IMR-90 (cell line): ENCODE measurements around the gene PMF1. TPM values are rescaled to one million over a fixed set of nuclear protein-coding genes. Genes with fewer than 3 reads are reported as not detected.
A peak's percentile ranks its signal among the peaks of the same experiment; 100 is the strongest.

Experiments used
- ATAC-seq: fragments of 200-7000 bp; cut with Tn5 transposase; 2 replicates; pipeline ENCODE4 v1.9.1; 2020; ENCODE audit warnings: low read depth, mild to moderate bottlenecking, moderate library complexity
- BruUV-seq: library from RNA; stranded (reverse); fragments of 400-500 nt; replicated peaks from 2 replicates; lab custom pipeline; 2021; lab: Mats Ljungman, UMichigan
- CTCF ChIA-PET: fragments of 300-600 bp; formaldehyde crosslinking; extraction: SDS; loops from one replicate; lab custom pipeline; 2021; ENCODE audit warnings: antibody characterized with exemption; lab: Yijun Ruan, JAX
- POLR2A ChIA-PET: fragments of 300-600 bp; sonication (Branson Sonifier 250); formaldehyde crosslinking; loops from one replicate; lab custom pipeline; 2022; ENCODE audit warnings: antibody characterized with exemption; ENCODE audit not compliant: unreplicated experiment; lab: Charles Lee
- DNase-seq: peaks from one replicate; pipeline ENCODE4 v3.0.0; 2013
- H2AFZ ChIP-seq: replicated peaks from 2 replicates; pipeline ENCODE3; 2013; ENCODE audit warnings: low read length, mild to moderate bottlenecking; ENCODE audit not compliant: poor library complexity
- H2AK5ac ChIP-seq: 2 replicates; pipeline ENCODE4 v1.6.1; 2013; ENCODE audit warnings: low read depth, low read length, inconsistent platforms
- H2AK9ac ChIP-seq: replicated peaks from 2 replicates; pipeline ENCODE3; 2013; ENCODE audit warnings: mild to moderate bottlenecking, low read depth, low read length, moderate library complexity; ENCODE audit not compliant: poor library complexity
- H2BK120ac ChIP-seq: 2 replicates; pipeline ENCODE4 v1.6.1; 2013; ENCODE audit warnings: low read depth, low read length, inconsistent platforms
- H2BK15ac ChIP-seq: 3 replicates; pipeline ENCODE4 v1.6.1; 2013; ENCODE audit warnings: low read depth, low read length, inconsistent platforms
- H2BK20ac ChIP-seq: 2 replicates; pipeline ENCODE4 v1.6.1; 2013; ENCODE audit warnings: low read depth, mild to moderate bottlenecking, inconsistent platforms, low read length, moderate library complexity
- H2BK5ac ChIP-seq: 2 replicates; pipeline ENCODE4 v1.6.1; 2013; ENCODE audit warnings: mild to moderate bottlenecking, low read depth, low read length, inconsistent platforms; ENCODE audit not compliant: poor library complexity, severe bottlenecking
- H3K14ac ChIP-seq: replicated peaks from 2 replicates; pipeline ENCODE4 v1.6.1; 2013; ENCODE audit warnings: low read depth, low read length, inconsistent platforms
- H3K18ac ChIP-seq: 2 replicates; pipeline ENCODE4 v1.6.1; 2013; ENCODE audit warnings: low read depth, low read length, control low read depth
- H3K23ac ChIP-seq: 2 replicates; pipeline ENCODE4 v1.6.1; 2013; ENCODE audit warnings: low read depth, low read length, inconsistent platforms
- H3K27ac ChIP-seq: 2 replicates; pipeline ENCODE4 v1.5.1; 2013; ENCODE audit warnings: mild to moderate bottlenecking, control low read depth, low read length; ENCODE audit not compliant: insufficient read depth
- H3K27me3 ChIP-seq: 2 replicates; pipeline ENCODE4 v1.6.1; 2013; ENCODE audit warnings: low read length; ENCODE audit not compliant: control insufficient read depth, insufficient read depth
- H3K36me3 ChIP-seq: 2 replicates; pipeline ENCODE4 v1.6.1; 2013; ENCODE audit warnings: low read length, mixed read lengths; ENCODE audit not compliant: control insufficient read depth, insufficient read depth
- H3K4ac ChIP-seq: 2 replicates; pipeline ENCODE4 v1.6.1; 2013; ENCODE audit warnings: low read depth, low read length, inconsistent platforms
- H3K4me1 ChIP-seq: 2 replicates; pipeline ENCODE4 v1.6.1; 2013; ENCODE audit warnings: low read length, mixed read lengths; ENCODE audit not compliant: control insufficient read depth, insufficient read depth
- H3K4me2 ChIP-seq: 2 replicates; pipeline ENCODE4 v1.6.1; 2013; ENCODE audit warnings: low read depth, mild to moderate bottlenecking, control low read depth, low read length, moderate library complexity
- H3K4me3 ChIP-seq: 2 replicates; pipeline ENCODE4 v1.5.1; 2013; ENCODE audit warnings: low read depth, mild to moderate bottlenecking, control low read depth, low read length, moderate library complexity; ENCODE audit not compliant: insufficient read depth
- H3K56ac ChIP-seq: 2 replicates; pipeline ENCODE4 v1.6.1; 2013; ENCODE audit warnings: low read length, inconsistent platforms; ENCODE audit not compliant: insufficient read depth; ENCODE audit errors: extremely low read depth
- H3K79me1 ChIP-seq, 2 experiments: 2 replicates each; pipeline ENCODE4 v1.6.1; 2013; ENCODE audit warnings: low read length in 2 of 2, inconsistent platforms in 1 of 2, low read depth in 1 of 2
- H3K9ac ChIP-seq: 2 replicates; pipeline ENCODE4 v1.6.1; 2013; ENCODE audit warnings: low read depth, low read length, control low read depth
- H3K9me1 ChIP-seq: 2 replicates; pipeline ENCODE4 v1.6.1; 2013; ENCODE audit warnings: low read length, inconsistent platforms; ENCODE audit not compliant: insufficient read depth
- H3K9me3 ChIP-seq: 2 replicates; pipeline ENCODE4 v1.6.1; 2013; ENCODE audit warnings: low read length; ENCODE audit not compliant: control insufficient read depth, insufficient read depth
- H4K20me1 ChIP-seq: 2 replicates; pipeline ENCODE4 v1.6.1; 2013; ENCODE audit warnings: low read length, inconsistent platforms; ENCODE audit not compliant: insufficient read depth
- H4K5ac ChIP-seq: 2 replicates; pipeline ENCODE4 v1.6.1; 2013; ENCODE audit warnings: mild to moderate bottlenecking, low read depth, low read length, control low read depth
- H4K8ac ChIP-seq, 2 experiments: 2 replicates each; pipeline ENCODE4 v1.6.1; 2013; ENCODE audit warnings: low read depth in 2 of 2, low read length in 2 of 2, control low read depth in 1 of 2, inconsistent platforms in 1 of 2
- H4K91ac ChIP-seq: 2 replicates; pipeline ENCODE4 v1.6.1; 2013; ENCODE audit warnings: low read depth, low read length, inconsistent platforms; ENCODE audit not compliant: insufficient read depth
- BHLHE40 ChIP-seq: fragments of 150-350 bp; IDR thresholded peaks from 2 replicates; pipeline ENCODE4 v1.6.1; 2016; ENCODE audit warnings: mild to moderate bottlenecking, low read depth, low read length
- CEBPB ChIP-seq: IDR thresholded peaks from 2 replicates; pipeline ENCODE4 v1.6.1; 2012; ENCODE audit warnings: low read depth, low read length, improper control_type of control experiment
- CHD1 ChIP-seq: IDR thresholded peaks from 2 replicates; pipeline ENCODE4 v1.6.1; 2012; ENCODE audit warnings: low read depth, low read length, improper control_type of control experiment
- CTCF ChIP-seq: conservative IDR thresholded peaks from 2 replicates; pipeline ENCODE4 v1.5.1; 2012; ENCODE audit warnings: mild to moderate bottlenecking, low read depth, low read length, improper control_type of control experiment
- ELK1 ChIP-seq: fragments of 150-350 bp; IDR thresholded peaks from 2 replicates; pipeline ENCODE4 v1.6.1; 2016; ENCODE audit warnings: low read depth, mild to moderate bottlenecking, low read length, moderate library complexity, borderline replicate concordance
- FOS ChIP-seq: fragments of 150-350 bp; IDR thresholded peaks from 2 replicates; pipeline ENCODE4 v1.6.1; 2016; ENCODE audit warnings: low read depth, low read length
- MAFK ChIP-seq: IDR thresholded peaks from 2 replicates; pipeline ENCODE4 v1.6.1; 2012; ENCODE audit warnings: low read depth, low read length, improper control_type of control experiment
- MAZ ChIP-seq: IDR thresholded peaks from 2 replicates; pipeline ENCODE4 v1.6.1; 2012; ENCODE audit warnings: low read depth, mild to moderate bottlenecking, low read length, improper control_type of control experiment, moderate library complexity, borderline replicate concordance
- MXI1 ChIP-seq: IDR thresholded peaks from 2 replicates; pipeline ENCODE4 v1.6.1; 2012; ENCODE audit warnings: low read depth, mild to moderate bottlenecking, low read length, moderate library complexity, borderline replicate concordance
- NFE2L2 ChIP-seq: fragments of 150-350 bp; IDR thresholded peaks from 2 replicates; pipeline ENCODE4 v1.6.1; 2016; ENCODE audit warnings: low read depth, mild to moderate bottlenecking, low read length
- POLR2A ChIP-seq: IDR thresholded peaks from 2 replicates; pipeline ENCODE4 v1.6.1; 2012; ENCODE audit warnings: mild to moderate bottlenecking, low read depth, low read length
- RCOR1 ChIP-seq: IDR thresholded peaks from 2 replicates; pipeline ENCODE4 v1.6.1; 2012; ENCODE audit warnings: mild to moderate bottlenecking, low read length, improper control_type of control experiment; ENCODE audit not compliant: insufficient replicate concordance
- RFX5 ChIP-seq: IDR thresholded peaks from 2 replicates; pipeline ENCODE4 v1.8.0; 2012; ENCODE audit warnings: low read depth, mild to moderate bottlenecking, low read length, moderate library complexity
- SMC3 ChIP-seq: fragments of 150-350 bp; IDR thresholded peaks from 2 replicates; pipeline ENCODE4 v1.6.1; 2016; ENCODE audit warnings: low read depth, mild to moderate bottlenecking, antibody characterized with exemption, low read length, moderate library complexity
- WGBS, 2 experiments: methylation state at CpG; one replicate each; pipeline versions ENCODE4 v1.1.5 to v1.1.7; 2013; ENCODE audit warnings: missing lambda C conversion rate in 2 of 2; ENCODE audit not compliant: insufficient read length in 1 of 2; ENCODE audit errors: extremely low coverage in 2 of 2; 5-methylcytosine and 5-hydroxymethylcytosine counted together
- dilution Hi-C: fragments of 300-500 bp; cut with HindIII; formaldehyde crosslinking; loops from one replicate; pipeline ENCODE4 v1.14.3; 2018; ENCODE audit warnings: low sequenced_read_pairs; ENCODE audit not compliant: unreplicated experiment
- in situ Hi-C: fragments of 300-500 bp; cut with MboI; formaldehyde crosslinking; loops from 3 replicates; pipeline ENCODE4 v1.14.3; 2019; ENCODE audit warnings: low sequenced_read_pairs, inconsistent platforms, mixed read lengths
- intact Hi-C: fragments of 100-400 bp; cut with micrococcal nuclease; formaldehyde crosslinking; loops from 2 replicates; pipeline ENCODE4 v1.10.0; 2022
- polyA plus RNA-seq, 3 experiments: library from polyadenylated mRNA; depleted of rRNA; stranded (reverse); fragments of >200 nt; gene quantifications; 2 replicates each; pipeline ENCODE4 v1.2.3, GENCODE V29; 2012; ENCODE audit warnings: low replicate concordance in 1 of 3
- total RNA-seq: library from RNA; depleted of rRNA; stranded (reverse); fragments of >200 nt; gene quantifications from 2 replicates; pipeline ENCODE4 v1.2.3, GENCODE V29; 2012
- TF ChIP-seq, protein P1 (sequence below): fragments of 150-350 bp; IDR thresholded peaks from 2 replicates; pipeline ENCODE4 v1.6.1; 2017; ENCODE audit warnings: mild to moderate bottlenecking, antibody characterized with exemption, low read length, low read depth

Gene PMF1
- total and polyA plus RNA-seq, 2 of the 4 experiments (the other 2 are of a cell fraction): 54.8 to 73.4 TPM

GRCh38 chr1:156172696-156173470 is 39.9 kb upstream of the PMF1 start:
- Histone ChIP-seq H2BK20ac (no peak overlapping the region), H4K8ac (no peak overlapping the region), H4K91ac (no peak overlapping the region), H4K20me1 (no peaks in the 10 kb centered on the region), H2BK5ac (no peak overlapping the region), H3K23ac (no peak overlapping the region), H3K4me2 (no peak overlapping the region), H2AK5ac (no peak overlapping the region), H2BK15ac (no peak overlapping the region), H3K14ac (no peak overlapping the region), H4K5ac (no peak overlapping the region), H3K4me3 (no peak overlapping the region), H3K9me3 (no peaks in the 10 kb centered on the region), H3K4ac (no peak overlapping the region), H3K79me1 (no peaks in the 10 kb centered on the region), H3K36me3 (no peaks in the 10 kb centered on the region), H2AK9ac (peak overlapping the region; percentile 9), H3K18ac (no peak overlapping the region), H2BK120ac (no peak overlapping the region), H3K56ac (no peak overlapping the region), H2AFZ (no peak overlapping the region), H3K9me1 (no peaks in the 10 kb centered on the region; the same call in 1 of the 2 replicates), H3K27ac (no peak overlapping the region), H3K27me3 (peaks cover 14% of the 10 kb centered on the region; the same call in 1 of the 2 replicates), H3K4me1 (no peaks in the 10 kb centered on the region), H3K9ac (no peak overlapping the region)
- ATAC-seq (no peak), DNase-seq (no peak)
- intact Hi-C loops: no loop called here
- POLR2A ChIA-PET: no interaction called here
- WGBS, 2 experiments: 53% methylated on average over 2 of the region's 9 CpGs; no CpG with 5 or more reads in 1 of the 2 experiments
- dilution Hi-C loops: no loop called here
- in situ Hi-C loops: no loop called here
- BruUV-seq: no TSS peak
- CTCF ChIA-PET: interaction anchor here (0.5 to 1.4 kb wide), 3 partner anchors 9 to 680 kb away, joined by 3 read pairs; no protein-coding TSS in a partner anchor
- TF ChIP-seq MAZ: no peak
- TF ChIP-seq RFX5: no peak
- TF ChIP-seq MXI1: no peak
- no peak for TF ChIP-seq NFE2L2
- TF ChIP-seq CHD1: no peak
- TF ChIP-seq RCOR1: no peak
- TF ChIP-seq BHLHE40: no peak
- no peak for TF ChIP-seq FOS
- TF ChIP-seq CTCF: no peak
- no peak for TF ChIP-seq CEBPB
- no peak for TF ChIP-seq SMC3
- no peak for TF ChIP-seq ELK1
- TF ChIP-seq, protein P1, sequence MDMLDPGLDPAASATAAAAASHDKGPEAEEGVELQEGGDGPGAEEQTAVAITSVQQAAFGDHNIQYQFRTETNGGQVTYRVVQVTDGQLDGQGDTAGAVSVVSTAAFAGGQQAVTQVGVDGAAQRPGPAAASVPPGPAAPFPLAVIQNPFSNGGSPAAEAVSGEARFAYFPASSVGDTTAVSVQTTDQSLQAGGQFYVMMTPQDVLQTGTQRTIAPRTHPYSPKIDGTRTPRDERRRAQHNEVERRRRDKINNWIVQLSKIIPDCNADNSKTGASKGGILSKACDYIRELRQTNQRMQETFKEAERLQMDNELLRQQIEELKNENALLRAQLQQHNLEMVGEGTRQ: no peak
- no peak for TF ChIP-seq MAFK
- no peak for TF ChIP-seq POLR2A
